Occipital lobe (tissue), 1 donor: ENCODE results near the gene UPP1. TPM values are rescaled to one million over a fixed set of nuclear protein-coding genes. Genes with fewer than 3 reads are reported as not detected.

Experiments
- total RNA-seq: library from RNA; depleted of rRNA; stranded (reverse); fragments of >200 nt; gene quantifications from one replicate; pipeline ENCODE4 v1.2.3, GENCODE V29; 2014

The UPP1 gene
- total RNA-seq, 1 donor from 2014 or later: 1.4 TPM

Other genes with a start within 250 kb of the UPP1 start
- gene PKD1L1, start 140.8 kb upstream of the UPP1 start, total RNA-seq: 0.62 TPM
- gene HUS1, start 109.7 kb upstream of the UPP1 start, total RNA-seq: 21.1 TPM
- not detected for gene SUN3, start 60.2 kb upstream of the UPP1 start, total RNA-seq
- gene C7orf57, start 53.7 kb upstream of the UPP1 start, total RNA-seq: 0.78 TPM
- gene ABCA13, start 82.2 kb downstream of the UPP1 start, total RNA-seq: 0.16 TPM